ENCODE data around the gene TRAPPC3L. TPM values are rescaled to one million over a fixed set of nuclear protein-coding genes. Genes with fewer than 3 reads are reported as not detected.
A peak's percentile ranks its signal among the peaks of the same experiment; 100 is the strongest.

TRAPPC3L gene
- total RNA-seq, 1 donor from 2014 or later, result not detected

GRCh38 chr6:116451916-116452315 is 93.6 kb downstream of the TRAPPC3L start:
- intact Hi-C loops (cut with DNase I), result no loop called here
- ATAC-seq (no peak), DNase-seq (ENCODE audit: missing footprints) (no peak)

- ATAC-seq (peak; percentile 39), DNase-seq (ENCODE audit: missing footprints) (peak; percentile 61)
- intact Hi-C loops (cut with DNase I), result no loop called here
Measured at GRCh38 chr6:116450769-116451740, 94.4 kb downstream of the TRAPPC3L start.

GRCh38 chr6:116450185-116450710 is 95.2 kb downstream of the TRAPPC3L start:
- DNase-seq (ENCODE audit: missing footprints) (no peak), ATAC-seq (no peak)
- intact Hi-C loops (cut with DNase I), result no loop called here

DNA sequence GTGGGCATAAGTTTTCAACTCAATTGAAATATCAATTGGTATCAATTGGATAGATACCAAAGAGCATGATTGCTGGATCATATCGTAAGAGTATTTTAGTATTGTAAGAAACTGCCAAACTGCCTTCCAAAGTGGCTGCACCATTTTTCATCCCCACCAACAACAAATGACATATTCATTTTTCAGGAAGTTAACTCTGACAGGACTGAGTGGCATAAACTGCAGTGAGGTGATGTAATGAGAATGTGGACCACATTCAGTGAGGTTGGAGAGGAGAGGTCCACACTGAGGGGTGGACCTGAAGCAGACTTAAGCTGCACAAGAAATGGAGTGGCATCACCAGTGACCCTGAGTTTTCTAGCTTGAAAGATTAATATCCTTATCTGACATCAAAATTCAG is 95.9 kb downstream of the TRAPPC3L start:
- no peak for ATAC-seq
- DNase-seq (ENCODE audit: missing footprints), result no peak
- intact Hi-C loops (cut with DNase I), result loop anchor here (5.0 kb wide), 1 partner anchor 162 kb away; no protein-coding TSS in a partner anchor

DNA sequence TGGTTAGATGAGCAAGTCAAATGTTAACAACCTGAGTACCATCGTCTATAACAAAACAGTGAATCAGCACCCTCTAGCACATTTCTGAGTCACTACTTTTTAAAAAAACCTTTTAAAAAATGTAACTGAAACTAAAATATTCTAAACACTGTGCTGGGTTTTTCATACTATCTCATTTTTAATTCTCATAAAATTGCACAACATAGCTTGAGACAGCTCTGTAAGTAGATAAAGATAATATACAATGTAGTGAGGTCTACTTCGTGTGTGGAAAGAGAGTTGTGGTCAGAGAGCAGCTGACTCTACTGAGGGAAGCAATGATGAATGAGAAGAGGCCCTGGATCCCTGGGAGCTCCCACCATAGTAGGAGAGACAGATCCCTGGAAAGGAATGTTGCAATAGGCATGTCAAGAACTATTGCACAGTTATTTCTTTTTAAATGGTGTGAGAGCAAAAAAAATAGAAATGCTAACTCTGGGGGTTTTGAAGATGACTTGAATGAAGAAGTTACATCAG is 97.9 kb downstream of the TRAPPC3L start:
- intact Hi-C loops (cut with DNase I), result loop anchor here (5.0 kb wide), 1 partner anchor 160 kb away; no protein-coding TSS in a partner anchor
- no peak for ATAC-seq
- DNase-seq (ENCODE audit: missing footprints), result no peak

GRCh38 chr6:116447052-116447451 is 98.4 kb downstream of the TRAPPC3L start:
- ATAC-seq, result no peak
- intact Hi-C loops (cut with DNase I), result loop anchor here (5.0 kb wide), 1 partner anchor 160 kb away; no protein-coding TSS in a partner anchor

DNA sequence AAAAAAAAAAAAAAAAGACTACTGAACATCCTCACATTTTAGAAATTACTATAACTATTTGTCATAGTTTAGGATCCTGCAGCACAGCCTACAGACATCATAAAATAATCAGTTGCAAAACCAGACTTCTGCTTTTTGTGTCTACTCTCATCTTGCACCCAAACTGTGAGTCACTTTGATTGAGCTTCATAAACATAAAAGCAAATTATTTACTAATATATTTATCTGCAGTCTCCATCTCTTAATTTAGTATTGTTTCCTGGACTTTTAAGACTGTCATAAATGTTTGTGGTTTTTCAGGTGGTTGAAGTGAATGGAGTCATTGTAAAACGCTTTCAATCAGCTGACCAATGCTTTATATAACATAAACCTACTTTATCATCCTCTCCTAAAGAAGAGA is 99.1 kb downstream of the TRAPPC3L start:
- DNase-seq (ENCODE audit: missing footprints), result no peak
- ATAC-seq, result no peak
- intact Hi-C loops (cut with DNase I), result loop anchor here (5.0 kb wide), 1 partner anchor 159 kb away; no protein-coding TSS in a partner anchor

More at GRCh38 chr6:116447052-116447451, 98.4 kb downstream of the TRAPPC3L start:
- no peak for DNase-seq (ENCODE audit: missing footprints)

DNA sequence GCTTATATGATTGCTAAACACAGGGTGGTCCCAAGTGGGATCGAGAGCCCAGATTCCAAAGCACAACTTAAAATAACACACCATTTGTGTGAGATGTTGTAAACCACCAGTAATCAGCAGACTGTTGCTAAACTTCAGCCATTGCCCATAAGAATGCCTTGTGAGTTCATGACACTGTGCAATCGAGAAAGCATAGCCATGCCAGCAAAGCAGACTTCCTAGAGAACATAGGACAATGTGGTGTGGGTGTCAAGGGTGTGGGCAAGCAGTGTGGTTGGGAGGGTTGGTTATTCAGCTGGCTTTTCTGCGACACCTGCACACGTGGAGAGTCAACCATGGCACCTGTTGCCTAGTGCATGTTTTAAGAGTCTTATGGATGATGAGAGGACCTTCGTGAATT is 100.4 kb downstream of the TRAPPC3L start:
- intact Hi-C loops (cut with DNase I), result loop anchor here (5.0 kb wide), 1 partner anchor 158 kb away; no protein-coding TSS in a partner anchor
- ATAC-seq, result no peak
- DNase-seq (ENCODE audit: missing footprints), result no peak

Other genes starting within 250 kb of the TRAPPC3L start
- gene DSE, start 174.7 kb downstream of the TRAPPC3L start, total RNA-seq, result 11.6 TPM
- 2.9 TPM for gene CALHM6, start 84.3 kb downstream of the TRAPPC3L start, total RNA-seq
- gene CALHM5, start 34.0 kb downstream of the TRAPPC3L start, total RNA-seq, result 2.9 TPM
- not detected for gene CALHM4, start 8.1 kb upstream of the TRAPPC3L start, total RNA-seq
- gene RWDD1, start 25.8 kb upstream of the TRAPPC3L start, total RNA-seq, result 72.6 TPM
- not detected for gene RSPH4A, start 70.8 kb upstream of the TRAPPC3L start, total RNA-seq
- 3.8 TPM for gene ZUP1, start 123.1 kb upstream of the TRAPPC3L start, total RNA-seq
- gene KPNA5, start 135.5 kb upstream of the TRAPPC3L start, total RNA-seq, result 7.3 TPM
- 3.8 TPM for gene FAM162B, start 220.0 kb upstream of the TRAPPC3L start, total RNA-seq

Measured in Right ventricle myocardium inferior (tissue), 1 donor.